Epidermal melanocyte (primary cell): ENCODE results near the gene RNF213.
A peak's percentile ranks its signal among the peaks of the same experiment; 100 is the strongest.
"Not testable (repeated sequence)": the region's sequence is repeated elsewhere in the genome, so short reads cannot be mapped to it uniquely, and the experiment has no call there.

Source experiments
- DNase-seq: peaks from one replicate; pipeline ENCODE4 v3.0.0; 2011; ENCODE audit warnings: low spot score; ENCODE audit not compliant: insufficient read length

Gene RNF213

DNA sequence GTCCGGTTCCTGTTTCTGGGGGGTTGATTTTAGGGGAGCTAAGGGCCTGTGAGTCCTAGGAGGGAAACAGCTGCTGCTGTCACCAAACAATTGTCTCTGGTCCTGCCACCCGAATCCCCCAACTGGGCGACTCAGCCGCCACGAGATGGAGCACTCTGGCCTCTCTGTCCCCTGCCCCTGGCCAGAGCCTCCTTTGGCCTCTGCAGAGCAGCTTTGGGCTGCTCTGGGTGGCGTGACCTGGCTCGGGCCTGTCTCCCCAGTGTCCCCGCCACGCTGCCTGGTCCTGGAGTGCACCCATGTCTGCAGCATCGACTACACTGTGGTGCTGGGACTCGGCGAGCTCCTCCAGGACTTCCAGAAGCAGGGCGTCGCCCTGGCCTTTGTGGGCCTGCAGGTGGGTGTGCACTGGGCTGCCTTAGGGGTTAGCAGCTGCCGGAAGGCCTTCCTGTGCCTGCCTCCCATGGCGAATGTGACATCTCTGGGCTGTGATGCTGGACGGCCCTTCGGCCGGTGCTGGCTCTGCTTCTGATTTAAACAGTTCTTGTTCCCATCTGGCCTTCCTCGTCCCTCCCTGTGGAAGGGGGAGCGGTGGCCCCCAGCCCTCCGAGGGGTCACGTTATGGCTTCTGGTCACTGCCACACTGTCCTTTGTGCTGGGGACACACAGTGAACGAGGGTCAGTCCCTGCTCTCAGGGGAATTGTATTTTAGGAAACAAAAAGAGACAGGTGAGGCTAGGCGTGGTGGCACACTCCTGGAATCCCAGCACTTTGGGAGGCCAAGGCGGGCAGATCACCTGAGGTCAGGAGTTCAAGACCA is 11.6 kb upstream of the RNF213 start:
- DNase-seq, result no peak

DNA sequence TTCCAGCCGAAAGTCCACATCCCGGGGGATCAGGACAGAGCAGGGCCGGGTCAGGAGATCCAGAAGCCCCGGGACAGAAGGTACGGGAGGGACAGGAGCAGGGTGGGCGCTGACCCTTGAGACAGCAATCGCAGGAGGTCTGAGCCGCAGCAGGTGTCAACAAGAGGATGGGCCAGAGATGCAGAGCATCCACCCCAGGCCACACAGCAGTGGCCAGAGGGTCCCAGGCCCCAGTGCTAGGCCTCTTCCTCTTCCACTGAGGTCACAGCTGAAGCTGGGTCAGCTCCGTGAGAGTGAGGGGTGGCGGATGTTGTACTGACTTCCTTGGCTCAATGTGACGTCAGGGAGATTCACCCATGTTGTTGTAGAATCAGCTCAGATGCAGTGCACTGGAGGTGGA is 8.7 kb upstream of the RNF213 start:
- DNase-seq, result no peak

DNA sequence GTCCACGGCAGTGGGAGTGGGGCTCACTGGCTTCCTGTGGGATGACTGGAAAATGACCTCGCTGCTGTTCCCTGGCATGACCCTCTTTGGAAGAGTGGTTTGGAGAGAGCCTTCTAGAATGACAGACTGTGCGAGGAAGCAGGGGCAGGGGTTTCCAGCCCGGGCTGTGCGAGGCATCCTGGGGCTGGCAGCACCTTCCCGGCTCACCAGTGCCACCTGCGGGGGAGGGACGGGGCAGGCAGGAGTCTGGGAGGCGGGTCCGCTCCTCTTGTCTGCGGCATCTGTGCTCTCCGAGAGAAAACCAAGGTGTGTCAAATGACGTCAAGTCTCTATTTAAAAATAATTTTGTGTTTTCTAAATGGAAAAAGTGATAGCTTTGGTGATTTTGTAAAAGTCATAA is 7.8 kb upstream of the RNF213 start:
- no peak for DNase-seq

DNA sequence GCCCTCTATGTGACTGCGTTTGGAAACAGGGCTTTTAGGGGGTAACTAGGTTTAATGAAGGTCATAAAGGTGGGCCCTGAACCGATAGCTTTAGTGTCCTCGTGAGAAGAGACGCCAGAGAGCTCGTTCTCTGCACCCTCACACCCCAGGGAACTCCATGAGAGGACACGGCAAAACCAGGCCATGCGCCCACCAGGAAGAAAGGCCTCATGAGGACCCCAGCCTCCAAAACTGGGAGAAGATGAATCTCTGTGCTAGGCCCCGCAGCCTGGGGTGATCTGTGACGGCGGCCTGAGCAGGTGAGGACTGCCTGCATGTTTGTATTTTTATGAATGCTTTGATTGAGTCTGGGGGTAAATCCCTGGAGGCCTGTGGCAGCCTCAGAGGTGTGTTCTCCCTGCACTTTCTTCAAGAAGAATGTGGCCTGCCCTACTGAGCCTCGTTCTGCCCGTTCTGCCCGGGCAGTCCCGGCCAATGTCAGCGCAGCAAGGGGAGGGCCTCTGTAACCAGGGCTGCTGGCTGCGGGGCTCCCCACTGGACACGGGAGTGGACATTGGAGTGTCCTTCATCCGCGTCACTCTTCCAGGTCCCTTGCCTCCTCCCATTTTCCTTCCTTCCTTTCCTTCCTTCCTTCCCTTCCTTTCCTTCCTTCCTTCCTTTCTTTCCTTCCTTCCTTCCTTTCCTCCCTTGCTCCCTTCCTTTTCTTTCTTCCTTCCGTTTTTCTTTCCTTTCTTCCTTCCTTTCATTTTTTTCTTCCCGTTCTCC is 6.8 kb upstream of the RNF213 start:
- DNase-seq, result no peak

DNA sequence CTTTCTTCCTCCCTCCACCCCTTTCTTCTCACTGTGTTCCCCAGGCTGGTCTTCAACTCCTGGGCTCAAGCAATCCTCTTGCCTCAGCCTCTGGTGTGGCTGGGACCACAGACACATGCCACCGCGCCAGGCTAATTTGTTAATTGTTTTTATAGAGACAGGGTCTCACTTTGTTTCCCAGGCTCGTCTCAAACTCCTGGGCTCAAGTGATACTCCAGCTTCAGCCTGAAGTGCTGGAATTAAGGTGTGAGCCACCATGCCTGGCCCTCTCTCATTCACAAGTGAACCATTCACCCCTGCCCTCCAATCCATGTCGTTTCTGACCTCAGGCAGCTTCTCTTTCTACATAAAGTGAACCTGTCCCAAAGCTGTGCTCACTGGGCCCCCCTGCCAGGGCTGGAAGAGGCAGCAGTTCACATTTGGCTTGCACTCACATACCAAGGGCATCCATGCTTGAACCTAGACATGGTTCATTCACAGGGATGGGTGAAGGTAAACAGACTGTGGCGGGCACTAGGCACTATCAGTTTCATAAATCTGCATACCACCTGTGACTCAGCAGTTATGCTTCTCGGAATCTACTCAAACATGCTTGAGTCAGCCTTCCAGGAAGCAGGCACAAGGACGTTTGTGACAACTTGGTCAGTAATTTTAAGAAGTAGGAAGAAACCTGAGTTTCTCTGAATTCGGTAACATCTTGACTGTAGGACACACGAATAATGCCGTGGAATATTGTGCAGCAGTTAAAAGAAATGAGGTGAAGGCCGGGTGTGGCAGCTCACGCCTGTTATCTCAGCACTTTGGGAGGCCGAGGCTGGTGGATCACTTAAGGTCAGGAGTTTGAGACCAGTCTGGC is 6.0 kb upstream of the RNF213 start:
- peak; percentile 52 for DNase-seq

DNA sequence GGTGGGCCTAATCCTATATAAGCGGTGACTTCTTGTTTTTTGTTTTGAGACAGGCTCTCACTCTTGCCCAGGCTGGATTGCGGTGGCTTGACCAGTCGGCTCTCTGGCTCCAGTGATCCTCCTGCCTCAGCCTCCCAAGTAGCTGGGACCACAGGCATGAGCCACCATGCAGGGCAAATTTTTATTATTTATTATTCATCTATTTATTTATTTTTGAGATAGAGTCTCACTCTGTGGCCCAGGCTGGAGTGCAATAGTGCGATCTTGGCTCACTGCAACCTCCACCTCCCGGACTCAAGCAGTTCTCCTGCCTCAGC is 4.7 kb upstream of the RNF213 start:
- no peak for DNase-seq

DNA sequence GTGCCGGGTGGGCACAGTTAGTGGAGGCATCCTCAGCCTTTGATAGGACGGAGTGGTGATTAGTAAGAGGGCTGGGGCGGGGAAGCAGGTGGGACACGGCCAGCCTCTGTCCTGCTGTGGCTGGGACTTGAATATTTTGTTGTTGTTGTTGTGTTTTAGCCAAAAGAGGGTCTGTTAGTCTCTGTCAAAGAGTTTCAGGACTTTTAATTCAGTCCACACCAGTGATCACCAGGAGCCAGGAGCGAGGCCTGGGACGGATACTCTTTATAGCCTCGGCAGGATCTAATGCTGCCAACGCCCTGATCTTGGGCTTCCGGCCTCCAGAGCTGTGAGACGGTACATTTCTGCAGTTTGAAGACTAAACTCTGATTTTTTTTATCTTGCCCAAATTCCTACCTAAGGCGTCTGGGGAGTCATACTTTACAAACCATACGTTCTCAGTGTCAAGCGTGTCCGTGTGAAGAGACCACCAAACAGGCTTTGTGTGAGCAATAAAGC is 2.9 kb upstream of the RNF213 start:
- no peak for DNase-seq

DNA sequence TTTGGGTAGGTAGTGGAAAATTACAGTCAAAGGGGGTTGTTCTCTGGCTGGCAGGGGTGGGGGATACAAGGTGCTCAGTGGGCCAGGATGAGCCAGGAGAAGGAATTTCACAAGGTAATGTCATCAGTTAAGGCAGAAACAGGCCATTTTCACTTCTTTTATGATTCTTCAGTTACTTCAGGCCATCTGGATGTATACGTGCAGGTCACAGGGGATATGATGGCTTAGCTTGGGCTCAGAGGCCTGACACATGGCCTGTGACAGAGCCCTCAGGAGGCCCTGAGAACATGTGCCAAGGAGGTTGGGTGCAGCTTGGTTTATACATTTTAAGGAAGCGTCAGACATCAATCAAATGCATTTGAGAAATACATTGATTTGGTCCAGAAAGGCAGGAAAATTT is 2.4 kb upstream of the RNF213 start:
- not testable (repeated sequence) for DNase-seq

DNA sequence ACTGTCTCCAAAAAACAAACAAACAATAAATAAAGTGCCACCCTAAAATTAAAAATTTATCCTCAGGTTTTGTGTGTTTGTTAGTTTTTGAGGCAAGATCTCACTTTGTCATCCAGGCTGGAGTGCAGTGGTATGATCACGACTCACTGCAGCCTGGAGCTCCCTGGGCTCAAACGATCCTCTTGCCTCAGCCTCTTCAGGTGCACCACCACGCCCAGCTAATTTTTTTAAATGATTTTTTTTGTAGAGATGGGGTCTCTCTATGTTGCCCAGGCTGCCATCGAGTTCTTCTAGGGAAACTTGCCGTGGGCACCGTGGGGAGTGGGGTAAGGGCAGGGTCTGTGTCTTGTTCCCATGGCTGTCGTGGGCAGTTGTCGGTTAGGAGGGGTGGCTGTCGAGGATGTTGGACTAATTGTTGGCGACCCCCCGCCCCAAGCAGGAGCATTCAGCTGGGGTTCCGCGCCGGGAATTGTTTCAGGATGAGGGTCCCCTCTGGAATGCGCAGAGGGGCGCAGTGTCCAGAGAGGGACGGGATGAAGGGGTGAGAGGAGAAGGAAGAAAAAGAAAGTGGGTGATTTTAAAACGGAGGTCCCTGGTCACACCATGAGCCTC is 1.1 kb upstream of the RNF213 start:
- no peak for DNase-seq

DNA sequence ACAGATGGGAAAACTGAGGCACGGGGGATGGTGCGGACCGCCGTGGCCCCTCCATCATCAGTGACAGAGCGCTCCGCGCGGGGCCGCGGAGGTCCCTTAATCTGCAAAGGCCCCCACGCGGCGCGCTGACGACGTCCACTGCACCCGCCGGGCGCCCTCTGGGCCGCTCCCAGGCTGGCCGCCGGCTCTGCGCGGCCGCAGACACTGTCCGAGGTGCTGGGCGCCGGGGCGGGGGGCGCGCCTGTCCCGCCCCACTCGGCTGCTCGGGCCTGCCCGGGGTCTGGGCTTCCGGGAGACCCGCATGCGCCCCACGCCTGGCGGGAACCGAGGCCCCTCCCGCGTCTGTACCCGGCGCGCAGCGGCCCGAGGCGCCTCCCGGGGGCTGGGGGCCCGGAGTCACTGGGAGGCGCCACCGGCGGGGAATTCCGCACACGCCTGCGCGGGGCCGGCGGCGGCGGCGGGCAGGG is 550 bp upstream of the RNF213 start:
- DNase-seq, result peak; percentile 78

DNA sequence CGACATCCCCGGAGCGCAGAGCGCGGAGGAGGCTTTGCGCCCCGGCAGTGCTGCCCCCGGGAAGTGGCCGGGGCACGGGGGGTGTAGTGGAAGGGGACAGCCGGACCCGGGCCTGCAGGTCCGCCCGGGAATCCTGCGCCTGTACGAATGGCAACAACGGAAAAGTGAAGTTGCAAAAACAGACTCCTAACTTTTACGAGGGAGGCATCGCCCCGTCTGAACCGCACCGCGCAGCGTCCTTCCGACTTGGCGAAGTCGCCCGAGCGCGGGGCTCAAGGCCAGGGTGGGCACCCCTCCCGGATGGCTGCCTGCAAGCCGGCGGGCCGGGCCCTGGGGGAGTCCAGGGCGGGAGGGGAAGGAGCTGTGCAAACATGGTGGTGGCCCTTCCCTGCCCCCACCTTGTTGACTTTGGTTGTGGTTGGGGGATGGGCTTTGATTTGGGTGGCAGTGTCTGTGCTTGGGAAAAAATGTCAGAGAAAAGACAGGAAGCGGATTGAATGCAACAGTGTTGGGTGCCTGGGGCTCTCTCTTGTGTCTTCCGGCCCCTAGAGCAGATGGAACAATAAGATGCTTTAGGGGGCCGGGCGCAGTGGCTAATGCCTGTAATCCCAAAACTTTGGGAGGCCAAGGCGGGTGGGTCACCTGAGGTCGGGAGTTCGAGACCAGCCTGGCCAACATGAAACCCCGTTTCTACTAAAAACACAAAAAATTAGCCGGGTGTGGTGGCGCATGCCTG is 675 bp downstream of the RNF213 start:
- peak; percentile 89 for DNase-seq

DNA sequence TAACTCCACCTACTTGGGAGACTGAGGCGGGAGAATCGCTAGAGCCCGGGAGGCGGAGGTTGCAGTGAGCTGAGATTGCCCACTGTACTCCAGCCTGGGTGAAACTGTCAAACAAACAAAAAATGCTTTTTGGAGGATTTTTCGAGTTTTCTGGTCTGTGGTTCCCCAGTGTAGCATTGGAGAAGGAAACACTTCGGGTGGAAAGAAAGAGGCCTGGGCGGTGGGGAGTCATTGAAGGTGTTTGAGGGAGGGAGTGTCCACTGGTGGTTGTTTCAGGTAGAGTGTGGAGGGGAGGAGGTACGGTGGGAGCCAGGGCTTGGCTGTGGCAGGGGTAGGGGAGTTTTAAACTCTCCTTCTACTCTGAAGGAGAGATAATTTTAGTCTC is 1.2 kb downstream of the RNF213 start:
- DNase-seq, result no peak

DNA sequence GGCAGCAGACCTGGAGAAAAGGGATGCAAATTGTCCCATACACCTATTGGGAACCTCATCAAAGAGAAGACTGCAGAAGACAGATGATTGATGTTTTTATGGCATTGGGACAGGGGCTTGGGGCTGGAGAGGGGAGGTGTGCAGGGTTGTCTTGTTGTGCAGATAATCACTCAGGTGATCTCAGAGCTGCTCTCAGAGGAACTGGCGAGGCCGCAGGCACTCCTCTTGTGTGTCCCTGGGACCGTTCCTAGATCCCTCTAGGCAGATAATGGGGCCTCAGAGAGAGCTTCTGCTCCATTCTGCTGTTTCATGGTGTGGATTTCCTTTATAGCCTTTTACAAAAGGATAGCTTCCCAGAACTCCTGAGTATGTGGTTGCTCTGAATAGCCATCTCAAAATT is 1.6 kb downstream of the RNF213 start:
- DNase-seq, result no peak

DNA sequence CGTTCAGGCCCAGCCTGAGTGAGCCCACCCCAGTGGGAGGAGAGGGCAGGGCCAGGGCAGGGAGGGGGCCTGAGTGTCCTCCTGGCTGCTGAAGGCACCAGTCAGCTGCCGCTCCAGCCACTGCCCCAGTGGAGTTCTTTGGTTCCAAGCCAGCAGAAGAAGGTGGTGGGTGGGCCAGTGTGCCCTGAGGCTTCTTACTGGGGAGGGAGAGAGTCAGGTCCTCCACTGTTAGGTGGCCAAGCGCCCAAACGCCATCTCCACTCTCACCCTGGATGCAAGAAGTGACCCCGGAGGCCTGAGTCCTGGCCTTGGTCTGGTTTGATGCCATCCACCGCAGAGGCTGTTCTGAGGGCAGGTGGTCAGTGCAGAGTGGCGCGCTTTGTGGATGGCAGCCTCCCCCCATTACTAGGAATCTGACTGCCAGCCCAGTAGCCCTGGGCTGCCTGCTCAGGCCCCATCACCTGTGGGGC is 2.2 kb downstream of the RNF213 start:
- no peak for DNase-seq

DNA sequence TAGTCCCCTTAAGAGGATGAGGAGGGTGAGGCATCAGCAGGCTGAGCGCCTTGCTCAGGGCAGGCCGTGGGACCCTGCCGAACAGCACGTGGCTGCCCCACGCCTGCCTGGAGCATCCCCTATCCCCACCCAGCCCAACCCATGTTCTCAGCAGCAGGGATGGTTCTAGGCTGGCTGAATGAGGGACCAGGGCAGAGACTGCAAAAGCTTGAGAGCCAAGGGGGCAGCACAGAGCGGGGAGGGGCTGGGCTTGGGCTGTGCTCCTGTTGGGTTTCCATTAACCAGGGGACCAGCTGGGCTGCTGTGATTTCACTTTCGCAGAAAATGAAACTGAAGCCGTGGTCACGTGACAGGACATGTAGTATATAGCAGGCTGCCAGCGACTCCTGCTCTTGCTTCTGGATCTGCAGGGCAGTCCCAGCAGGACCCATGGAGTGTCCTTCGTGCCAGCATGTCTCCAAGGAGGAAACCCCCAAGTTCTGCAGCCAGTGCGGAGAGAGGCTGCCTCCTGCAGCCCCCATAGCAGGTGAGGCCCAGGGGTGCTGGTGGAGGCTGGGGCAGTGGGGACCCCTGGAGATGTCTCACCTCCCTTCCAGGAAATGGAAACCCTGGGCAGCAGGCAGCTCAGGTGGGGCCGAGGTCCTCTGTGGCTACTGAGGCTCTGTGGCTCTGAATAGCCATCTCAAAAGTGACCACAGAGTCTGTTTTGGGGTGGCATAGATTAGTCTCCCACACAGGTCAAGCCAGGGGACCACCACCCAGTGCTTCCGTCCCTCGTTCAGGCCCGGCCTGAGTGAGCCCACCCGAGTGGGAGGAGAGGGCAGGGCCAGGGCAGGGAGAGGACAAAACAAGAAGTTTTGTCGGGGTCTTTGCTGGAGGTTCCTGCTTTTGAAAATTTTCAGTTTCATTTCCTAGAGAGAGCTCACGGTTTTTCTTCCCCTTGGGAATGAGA is 2.9 kb downstream of the RNF213 start:
- peak; percentile 92 for DNase-seq

DNA sequence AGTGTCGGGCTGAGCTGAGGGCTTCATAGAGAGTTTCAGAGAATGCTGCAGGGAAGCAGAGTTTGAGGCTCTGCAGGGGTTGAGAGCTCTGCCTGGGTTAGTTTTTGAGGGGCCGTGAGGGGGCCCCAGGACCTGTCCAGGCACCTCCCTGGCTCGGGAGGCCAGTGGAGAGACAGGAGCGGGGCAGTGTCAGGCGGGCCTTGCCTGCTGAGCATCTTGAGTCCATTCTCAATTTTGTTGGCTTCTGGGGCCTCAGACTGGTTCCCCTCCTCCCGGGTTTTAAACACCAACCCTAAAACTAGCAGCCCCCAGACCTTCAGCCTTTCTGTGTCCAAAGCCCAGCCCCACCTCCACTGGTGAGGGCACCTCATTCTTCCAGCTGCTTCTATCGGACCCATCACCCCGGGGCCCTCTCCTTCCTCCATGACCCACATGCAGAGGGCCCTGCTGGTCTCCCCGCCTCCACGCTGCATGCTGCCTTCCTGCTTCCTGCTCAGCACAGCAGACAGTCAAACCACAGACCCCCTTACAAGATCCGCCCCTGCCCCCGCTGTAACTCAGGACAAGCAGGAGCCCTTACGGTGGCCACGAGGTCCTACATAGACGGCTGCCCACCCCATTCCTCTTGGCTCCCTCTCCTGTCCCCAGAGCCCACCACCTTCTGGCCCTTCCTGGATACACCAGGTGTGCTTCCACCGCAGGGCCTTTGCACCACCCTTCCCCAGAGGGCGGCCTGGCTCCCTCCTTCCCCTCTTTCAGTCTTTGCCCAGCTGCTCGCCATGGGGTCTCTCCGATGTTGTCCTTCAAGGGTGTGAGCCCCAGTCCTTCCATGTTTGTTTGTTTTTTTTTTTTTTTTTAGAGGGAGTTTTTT is 3.8 kb downstream of the RNF213 start:
- DNase-seq, result no peak

DNA sequence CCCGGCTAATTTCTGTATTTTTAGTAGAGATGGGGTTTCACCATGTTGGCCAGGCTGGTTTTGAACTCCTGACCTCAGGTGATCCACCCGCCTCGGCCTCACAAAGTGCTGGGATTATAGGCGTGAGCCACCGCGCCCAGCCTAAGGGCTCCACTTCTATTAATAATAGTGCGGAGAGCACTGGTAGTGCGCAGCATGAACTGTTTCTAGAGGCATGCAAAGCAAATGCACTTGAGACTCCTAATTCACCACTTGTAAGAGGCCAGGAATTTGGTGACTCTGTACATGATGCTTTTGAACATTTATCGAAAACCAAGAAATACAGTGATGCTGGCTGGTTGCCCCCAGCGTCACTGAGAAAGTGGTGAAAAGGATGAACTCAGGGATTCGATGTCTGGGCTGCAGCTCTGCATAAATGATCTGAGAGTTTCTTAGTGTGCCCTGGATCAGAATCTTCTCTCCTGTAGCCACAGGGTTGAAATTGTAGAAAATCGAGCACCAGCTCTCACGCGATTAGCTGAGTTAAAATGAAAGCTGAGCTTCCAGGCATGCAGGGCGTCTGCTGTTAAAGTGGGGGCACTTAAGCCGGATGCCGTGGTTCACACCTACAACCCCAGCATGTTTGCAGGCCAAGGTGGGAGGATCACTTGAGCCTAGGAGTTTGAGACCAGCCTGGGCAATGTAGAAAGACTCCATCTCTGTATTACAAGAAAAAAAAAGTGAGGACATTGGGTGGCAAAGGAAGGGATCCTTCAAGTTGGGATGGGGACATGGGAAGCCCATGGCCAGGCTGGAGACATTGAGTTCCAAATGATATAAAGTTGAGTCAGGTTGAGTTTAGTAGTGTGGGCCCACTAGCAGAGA is 4.8 kb downstream of the RNF213 start:
- DNase-seq, result no peak
